Measurements from ENCODE around the gene PLA2G4F.
A peak's percentile ranks its signal among the peaks of the same experiment; 100 is the strongest.

The PLA2G4F gene

DNA sequence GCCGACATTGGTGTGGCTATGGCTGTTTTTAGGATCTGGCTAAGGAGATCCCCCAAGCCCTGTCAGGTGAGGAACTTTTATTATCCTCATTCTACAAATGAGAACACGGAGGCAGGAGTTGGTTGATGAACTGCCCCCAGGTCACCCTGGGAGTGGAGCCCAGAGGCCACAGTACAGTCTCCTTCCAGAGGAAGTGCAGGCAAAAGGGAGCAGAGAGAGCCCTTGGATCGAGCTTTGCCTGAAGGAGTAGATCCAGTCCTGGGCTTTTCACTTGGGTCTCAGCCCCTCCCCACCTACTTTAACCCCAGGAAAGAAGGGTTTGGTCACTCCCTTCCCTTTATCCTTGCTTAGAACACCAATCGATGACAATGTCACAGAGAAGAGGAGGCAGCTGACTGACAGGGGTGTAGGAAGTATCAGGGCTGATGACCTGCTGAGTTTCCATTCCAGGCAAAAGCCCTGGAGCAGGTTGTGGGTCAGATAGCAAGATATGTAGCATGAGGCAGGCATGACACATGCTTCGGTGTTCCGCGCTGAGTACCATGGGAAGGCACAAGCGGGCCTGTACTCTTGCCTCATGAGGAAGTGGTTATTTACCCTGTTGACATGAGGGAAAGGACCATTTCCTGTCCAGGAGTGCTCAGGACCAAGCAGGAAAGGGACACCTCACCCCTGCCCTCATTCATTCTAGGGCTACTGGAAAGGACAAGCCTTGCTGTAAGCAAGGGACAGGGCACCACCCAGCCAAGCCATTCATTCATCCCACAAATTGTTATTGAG, 56.2 kb downstream of the PLA2G4F start:
- no peak overlapping the region for H3K18ac ChIP-seq (ENCODE audit: low read depth in 1 of 2, low read length in 2 of 2)
- H3K4me1 ChIP-seq (ENCODE audit: control insufficient read depth, insufficient read depth, low read depth, low read length): peaks cover 6% of the 10 kb centered on the region
- no peaks in the 10 kb centered on the region for H3K9me3 ChIP-seq (ENCODE audit: control insufficient read depth, low read length)
- no peak overlapping the region for H4K8ac ChIP-seq (ENCODE audit: low read length)
- no peak overlapping the region for H4K91ac ChIP-seq (ENCODE audit: low read length)
- no peak overlapping the region for H2BK5ac ChIP-seq (ENCODE audit: low read depth, low read length, poor library complexity, severe bottlenecking)
- H3K4me2 ChIP-seq (ENCODE audit: low read length, poor library complexity, severe bottlenecking): no peak overlapping the region
- no peak overlapping the region for H2AK5ac ChIP-seq (ENCODE audit: low read length, severe bottlenecking)
- no peak overlapping the region for H2BK120ac ChIP-seq (ENCODE audit: low read depth, low read length)
- no peak overlapping the region for H3K23ac ChIP-seq (ENCODE audit: low read length in 2 of 2)
- 69% methylated on average over 8 of the region's 8 CpGs for WGBS
- peaks cover 4 to 30% of the 10 kb centered on the region in 2 experiments for H3K27me3 ChIP-seq (ENCODE audit: control insufficient read depth in 1 of 2, insufficient read depth in 1 of 2, low read length in 2 of 2)
- H2BK15ac ChIP-seq (ENCODE audit: low read depth, poor library complexity, severe bottlenecking): no peak overlapping the region
- H3K79me1 ChIP-seq (replicated peaks; ENCODE audit: low read length, poor library complexity, severe bottlenecking): no peaks in the 10 kb centered on the region
- no peaks in the 10 kb centered on the region for H3K36me3 ChIP-seq (ENCODE audit: control insufficient read depth in 1 of 2, insufficient read depth in 2 of 2, low read depth in 1 of 2, low read length in 2 of 2)
- no peak overlapping the region for H3K27ac ChIP-seq (ENCODE audit: low read length, poor library complexity, severe bottlenecking)
- H2BK12ac ChIP-seq (ENCODE audit: low read length in 2 of 2): no peak overlapping the region
- no peak overlapping the region for H3K4me3 ChIP-seq (ENCODE audit: insufficient read depth in 1 of 2, low read depth in 1 of 2, low read length in 2 of 2)
- H3K9ac ChIP-seq (ENCODE audit: low read length): no peak overlapping the region
- H3K4ac ChIP-seq (ENCODE audit: low read depth in 1 of 2, low read length in 2 of 2): no peak overlapping the region
- peak; percentile 46 for DNase-seq
- H2AFZ ChIP-seq (ENCODE audit: low read depth, low read length): peak overlapping the region; percentile 16
- H3K14ac ChIP-seq (ENCODE audit: low read length in 2 of 2): no peak overlapping the region

DNA sequence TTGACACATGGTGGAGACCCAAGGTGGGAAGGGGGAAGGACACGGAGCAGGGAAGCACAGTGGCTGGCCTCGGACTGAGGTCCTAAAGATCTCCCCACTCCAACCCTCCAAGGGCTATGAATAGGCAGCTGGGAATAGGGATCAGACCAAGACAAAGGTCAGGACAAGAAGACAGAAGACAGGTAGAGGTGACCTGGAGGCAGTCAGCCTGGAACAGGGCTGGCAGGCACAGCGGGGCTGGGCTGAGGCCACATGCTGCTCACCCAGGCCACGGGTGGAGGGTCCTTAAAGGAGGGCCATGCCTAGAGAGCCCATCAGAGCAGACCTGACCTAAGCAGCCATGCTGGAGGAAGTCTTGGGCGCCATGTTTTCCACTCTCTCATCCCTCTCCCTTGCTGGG, 59.4 kb downstream of the PLA2G4F start:
- Histone ChIP-seq H3K4me1 (ENCODE audit: control insufficient read depth, insufficient read depth, low read depth, low read length) (no peaks in the 10 kb centered on the region), H4K91ac (ENCODE audit: low read length) (no peak overlapping the region), H3K4me2 (ENCODE audit: low read length, poor library complexity, severe bottlenecking) (no peak overlapping the region), H2BK12ac (ENCODE audit: low read length in 2 of 2) (no peak overlapping the region), H2AK5ac (ENCODE audit: low read length, severe bottlenecking) (no peak overlapping the region), H3K18ac (ENCODE audit: low read depth in 1 of 2, low read length in 2 of 2) (no peak overlapping the region), H2BK15ac (ENCODE audit: low read depth, poor library complexity, severe bottlenecking) (no peak overlapping the region), H2AFZ (ENCODE audit: low read depth, low read length) (no peak overlapping the region), H2BK120ac (ENCODE audit: low read depth, low read length) (no peak overlapping the region), H3K9ac (ENCODE audit: low read length) (no peak overlapping the region), H3K14ac (ENCODE audit: low read length in 2 of 2) (no peak overlapping the region), H3K27ac (ENCODE audit: low read length, poor library complexity, severe bottlenecking) (no peak overlapping the region), H3K4me3 (ENCODE audit: insufficient read depth in 1 of 2, low read depth in 1 of 2, low read length in 2 of 2) (no peak overlapping the region), H3K27me3 (ENCODE audit: control insufficient read depth in 1 of 2, insufficient read depth in 1 of 2, low read length in 2 of 2) (peaks cover 11 to 59% of the 10 kb centered on the region in 2 experiments), H4K8ac (ENCODE audit: low read length) (no peak overlapping the region), H2BK5ac (ENCODE audit: low read depth, low read length, poor library complexity, severe bottlenecking) (no peak overlapping the region), H3K36me3 (ENCODE audit: control insufficient read depth in 1 of 2, insufficient read depth in 2 of 2, low read depth in 1 of 2, low read length in 2 of 2) (no peaks in the 10 kb centered on the region), H3K23ac (ENCODE audit: low read length in 2 of 2) (no peak overlapping the region), H3K4ac (ENCODE audit: low read depth in 1 of 2, low read length in 2 of 2) (no peak overlapping the region), H3K9me3 (ENCODE audit: control insufficient read depth, low read length) (no peaks in the 10 kb centered on the region), H3K79me1 (replicated peaks; ENCODE audit: low read length, poor library complexity, severe bottlenecking) (no peaks in the 10 kb centered on the region)
- WGBS: 74% methylated on average over 3 of the region's 5 CpGs
- no peak for DNase-seq

DNA sequence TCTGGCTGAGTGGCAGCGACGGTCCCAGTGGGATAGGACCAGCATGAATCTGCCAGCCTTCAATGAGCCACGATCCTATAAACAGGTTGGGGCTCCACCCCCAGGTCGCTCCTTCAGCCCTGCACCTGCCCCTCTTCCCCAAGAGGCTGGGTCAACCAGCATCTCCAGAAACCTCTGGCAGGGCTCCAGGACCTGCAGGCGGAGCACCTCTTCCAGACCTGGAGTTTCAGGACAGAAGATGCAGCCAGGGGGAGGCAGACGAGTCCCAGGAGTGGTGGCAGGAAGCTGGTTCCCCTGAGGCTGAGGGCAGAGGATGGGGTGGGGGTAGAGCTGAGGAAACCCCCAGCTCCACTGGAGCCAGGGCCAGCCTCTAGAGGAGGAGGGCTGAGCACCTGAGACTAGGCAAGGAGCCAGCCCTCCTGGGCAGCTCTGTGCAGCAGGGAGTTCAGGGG, 61.9 kb downstream of the PLA2G4F start, which contains the start of gene PLA2G4D:
TSS of gene PLA2G4D (minus strand) at position 51 of the 452 bp plus-strand sequence. CDS start 103 bp downstream, outside the sequence.
- H3K79me1 ChIP-seq (replicated peaks; ENCODE audit: low read length, poor library complexity, severe bottlenecking): no peaks in the 10 kb centered on the region
- H3K4me1 ChIP-seq (ENCODE audit: control insufficient read depth, insufficient read depth, low read depth, low read length): no peaks in the 10 kb centered on the region
- H2AK5ac ChIP-seq (ENCODE audit: low read length, severe bottlenecking): no peak within 1 kb of the TSS
- peaks cover 22 to 77% of the 10 kb centered on the region in 2 experiments for H3K27me3 ChIP-seq (ENCODE audit: control insufficient read depth in 1 of 2, insufficient read depth in 1 of 2, low read length in 2 of 2)
- no peak within 1 kb of the TSS for H2BK12ac ChIP-seq (ENCODE audit: low read length in 2 of 2)
- no peak within 1 kb of the TSS for H3K4me2 ChIP-seq (ENCODE audit: low read length, poor library complexity, severe bottlenecking)
- H2AFZ ChIP-seq (ENCODE audit: low read depth, low read length): no peak within 1 kb of the TSS
- H2BK15ac ChIP-seq (ENCODE audit: low read depth, poor library complexity, severe bottlenecking): no peak within 1 kb of the TSS
- no peaks in the 10 kb centered on the region for H3K9me3 ChIP-seq (ENCODE audit: control insufficient read depth, low read length)
- WGBS: 86% methylated on average over 6 of the region's 6 CpGs
- H3K27ac ChIP-seq (ENCODE audit: low read length, poor library complexity, severe bottlenecking): no peak within 1 kb of the TSS
- no peak within 1 kb of the TSS for H4K8ac ChIP-seq (ENCODE audit: low read length)
- H3K9ac ChIP-seq (ENCODE audit: low read length): no peak within 1 kb of the TSS
- H2BK120ac ChIP-seq (ENCODE audit: low read depth, low read length): no peak within 1 kb of the TSS
- no peak within 1 kb of the TSS for H3K4ac ChIP-seq (ENCODE audit: low read depth in 1 of 2, low read length in 2 of 2)
- H4K91ac ChIP-seq (ENCODE audit: low read length): no peak within 1 kb of the TSS
- no peaks in the 10 kb centered on the region for H3K36me3 ChIP-seq (ENCODE audit: control insufficient read depth in 1 of 2, insufficient read depth in 2 of 2, low read depth in 1 of 2, low read length in 2 of 2)
- no peak within 1 kb of the TSS for H3K18ac ChIP-seq (ENCODE audit: low read depth in 1 of 2, low read length in 2 of 2)
- no peak within 1 kb of the TSS for H3K23ac ChIP-seq (ENCODE audit: low read length in 2 of 2)
- DNase-seq: no peak
- H3K14ac ChIP-seq (ENCODE audit: low read length in 2 of 2): no peak within 1 kb of the TSS
- no peak within 1 kb of the TSS for H2BK5ac ChIP-seq (ENCODE audit: low read depth, low read length, poor library complexity, severe bottlenecking)
- H3K4me3 ChIP-seq (ENCODE audit: insufficient read depth in 1 of 2, low read depth in 1 of 2, low read length in 2 of 2): no peak within 1 kb of the TSS

- H3K79me1 ChIP-seq (replicated peaks; ENCODE audit: low read length, poor library complexity, severe bottlenecking): no peaks in the 10 kb centered on the region
- no peak overlapping the region for H2BK15ac ChIP-seq (ENCODE audit: low read depth, poor library complexity, severe bottlenecking)
- no peak overlapping the region for H3K4me2 ChIP-seq (ENCODE audit: low read length, poor library complexity, severe bottlenecking)
- H3K9me3 ChIP-seq (ENCODE audit: control insufficient read depth, low read length): no peaks in the 10 kb centered on the region
- H3K4ac ChIP-seq (ENCODE audit: low read depth in 1 of 2, low read length in 2 of 2): no peak overlapping the region
- no peak overlapping the region for H3K4me3 ChIP-seq (ENCODE audit: insufficient read depth in 1 of 2, low read depth in 1 of 2, low read length in 2 of 2)
- no peaks in the 10 kb centered on the region for H3K36me3 ChIP-seq (ENCODE audit: control insufficient read depth in 1 of 2, insufficient read depth in 2 of 2, low read depth in 1 of 2, low read length in 2 of 2)
- H3K27ac ChIP-seq (ENCODE audit: low read length, poor library complexity, severe bottlenecking): no peak overlapping the region
- no peak overlapping the region for H2BK5ac ChIP-seq (ENCODE audit: low read depth, low read length, poor library complexity, severe bottlenecking)
- H2AFZ ChIP-seq (ENCODE audit: low read depth, low read length): no peak overlapping the region
- 91% methylated on average over 5 of the region's 7 CpGs for WGBS
- no peak overlapping the region for H3K9ac ChIP-seq (ENCODE audit: low read length)
- H3K27me3 ChIP-seq (ENCODE audit: control insufficient read depth in 1 of 2, insufficient read depth in 1 of 2, low read length in 2 of 2): peaks cover 28 to 83% of the 10 kb centered on the region in 2 experiments
- no peak overlapping the region for H4K8ac ChIP-seq (ENCODE audit: low read length)
- no peak overlapping the region for H3K18ac ChIP-seq (ENCODE audit: low read depth in 1 of 2, low read length in 2 of 2)
- no peak overlapping the region for H3K14ac ChIP-seq (ENCODE audit: low read length in 2 of 2)
- DNase-seq: no peak
- no peak overlapping the region for H4K91ac ChIP-seq (ENCODE audit: low read length)
- no peak overlapping the region for H3K23ac ChIP-seq (ENCODE audit: low read length in 2 of 2)
- H2BK12ac ChIP-seq (ENCODE audit: low read length in 2 of 2): no peak overlapping the region
- H2AK5ac ChIP-seq (ENCODE audit: low read length, severe bottlenecking): no peak overlapping the region
- no peaks in the 10 kb centered on the region for H3K4me1 ChIP-seq (ENCODE audit: control insufficient read depth, insufficient read depth, low read depth, low read length)
- no peak overlapping the region for H2BK120ac ChIP-seq (ENCODE audit: low read depth, low read length)
Measured at GRCh38 chr15:42093966-42094365, 62.5 kb downstream of the PLA2G4F start.
